K562 (cell line): ENCODE data around the gene DHDDS. TPM values are rescaled to one million over a fixed set of nuclear protein-coding genes. Genes with fewer than 3 reads are reported as not detected.

Source experiments
- ARID1B ChIP-seq: fragments of 450-650 bp; IDR thresholded peaks from 2 replicates; pipeline ENCODE4 v1.6.1; 2016; ENCODE audit warnings: antibody characterized with exemption, mild to moderate bottlenecking, inconsistent platforms
- ATF7 ChIP-seq: fragments of 450-650 bp; IDR thresholded peaks from 2 replicates; pipeline ENCODE4 v1.7.1; 2014; ENCODE audit warnings: mild to moderate bottlenecking, moderate library complexity
- CC2D1A ChIP-seq: fragments of 450-650 bp; IDR thresholded peaks from 2 replicates; pipeline ENCODE4 v1.6.1; 2017; ENCODE audit warnings: mild to moderate bottlenecking
- GABPB1 ChIP-seq: sonication (generic); formaldehyde crosslinking; IDR thresholded peaks from 2 replicates; pipeline ENCODE4 v1.8.0; 2022; ENCODE audit warnings: mild to moderate bottlenecking, missing genetic modification reagents
- HOXB6 ChIP-seq: fragments of 250-450 bp; sonication (Bioruptor Pico); IDR thresholded peaks from 2 replicates; pipeline ENCODE4 v1.5.1; 2022; ENCODE audit warnings: mild to moderate bottlenecking, borderline replicate concordance
- KAT2B ChIP-seq: IDR thresholded peaks from one replicate; pipeline ENCODE4 v1.6.1; 2012; ENCODE audit warnings: low read depth, mild to moderate bottlenecking, control low read depth, inconsistent platforms, low read length, moderate library complexity
- KHSRP ChIP-seq: fragments of 450-650 bp; IDR thresholded peaks from 2 replicates; pipeline ENCODE4 v1.6.1; 2017
- MAFF ChIP-seq: IDR thresholded peaks from 2 replicates; pipeline ENCODE4 v1.6.1; 2012; ENCODE audit warnings: low read length, improper control_type of control experiment
- MEIS2 ChIP-seq: fragments of 450-650 bp; IDR thresholded peaks from 2 replicates; pipeline ENCODE4 v1.6.1; 2014; ENCODE audit warnings: mild to moderate bottlenecking; ENCODE audit not compliant: partially characterized antibody
- MTA3 ChIP-seq: fragments of 450-650 bp; formaldehyde crosslinking; IDR thresholded peaks from 2 replicates; pipeline ENCODE4 v1.6.1; 2017; ENCODE audit warnings: mild to moderate bottlenecking, borderline replicate concordance
- MXI1 ChIP-seq: IDR thresholded peaks from 2 replicates; pipeline ENCODE4 v1.6.1; 2011; ENCODE audit warnings: low read depth, mild to moderate bottlenecking, improper control_type of control experiment, low read length
- NFATC3 ChIP-seq: fragments of 450-650 bp; IDR thresholded peaks from 2 replicates; pipeline ENCODE4 v1.6.1; 2017; ENCODE audit warnings: mild to moderate bottlenecking
- NR2C2 ChIP-seq, 2 experiments: fragments of 200-800 bp in 1 of 2; sonication (Bioruptor generic) in 1 of 2; sonication (generic) in 1 of 2; formaldehyde crosslinking in 1 of 2; IDR thresholded peaks; 2 replicates each; pipeline versions ENCODE4 v1.6.1 to v1.8.0; 2016 to 2022; ENCODE audit warnings: mild to moderate bottlenecking in 1 of 2, missing compliant biosample characterization in 1 of 2, missing genetic modification characterization in 1 of 2, missing genetic modification reagents in 1 of 2
- RB1 ChIP-seq: fragments of 450-650 bp; IDR thresholded peaks from 2 replicates; pipeline ENCODE4 v1.6.1; 2017; ENCODE audit warnings: low read depth, mild to moderate bottlenecking
- SIRT6 ChIP-seq: IDR thresholded peaks from one replicate; pipeline ENCODE4 v1.6.1; 2012; ENCODE audit warnings: low read depth, mild to moderate bottlenecking, control low read depth, inconsistent platforms, low read length, moderate library complexity
- STAG1 ChIP-seq: sonication (generic); formaldehyde crosslinking; IDR thresholded peaks from 2 replicates; pipeline ENCODE4 v1.5.0; 2020; ENCODE audit warnings: missing genetic modification reagents, borderline replicate concordance
- STAT5B ChIP-seq: fragments of 250-450 bp; sonication (Bioruptor Pico); IDR thresholded peaks from 2 replicates; pipeline ENCODE4 v1.8.0; 2021; ENCODE audit warnings: mild to moderate bottlenecking, inconsistent platforms
- TCF3 ChIP-seq: sonication (generic); formaldehyde crosslinking; IDR thresholded peaks from 2 replicates; pipeline ENCODE4 v1.4.0; 2020; ENCODE audit warnings: mild to moderate bottlenecking, missing genetic modification reagents
- ZNF354B ChIP-seq: fragments of 250-450 bp; sonication (Bioruptor Pico); IDR thresholded peaks from 2 replicates; pipeline ENCODE4 v1.4.0; 2020
- polyA plus RNA-seq, 8 experiments: library from polyadenylated mRNA; depleted of rRNA in 4 of 8; stranded (reverse) in 5 of 8; unstranded in 3 of 8; fragments of >200 nt; fragmentation: Nextera tagmentation in 2 of 8; fragmentation: Illumina TruSeq in 1 of 8; extraction: Ambion mirVana in 2 of 8; extraction: Trizol in 1 of 8; gene quantifications; 2 replicates each; pipeline versions ENCODE4 v1.2.1 to v1.2.3, GENCODE V29; 2011 to 2014; ENCODE audit warnings: inconsistent platforms in 1 of 8, missing spikeins in 1 of 8
- total RNA-seq, 7 experiments: library from RNA; depleted of rRNA in 6 of 7; stranded (reverse); fragments of >200 nt in 6 of 7; fragmentation: Illumina TruSeq in 2 of 7; extraction: Trizol in 2 of 7; gene quantifications; 2 replicates each; pipeline versions ENCODE4 v1.2.1 to v1.2.3, GENCODE V29; 2011 to 2021; ENCODE audit warnings: low replicate concordance in 1 of 7
- TF ChIP-seq, protein P1 (sequence below): fragments of 250-450 bp; sonication (Bioruptor Pico); IDR thresholded peaks from 2 replicates; pipeline ENCODE4 v1.4.0; 2020; ENCODE audit warnings: borderline replicate concordance
- TF ChIP-seq, protein P2 (sequence below): fragments of 250-450 bp; sonication (Bioruptor Pico); IDR thresholded peaks from 2 replicates; pipeline ENCODE4 v1.9.0; 2021; ENCODE audit warnings: mild to moderate bottlenecking, inconsistent platforms
- TF ChIP-seq, protein P3 (sequence below): fragments of 250-450 bp; sonication (Bioruptor Pico); IDR thresholded peaks from 2 replicates; pipeline ENCODE4 v1.8.0; 2022; ENCODE audit warnings: moderate library complexity, mild to moderate bottlenecking, inconsistent platforms
- TF ChIP-seq, protein P4 (sequence below): sonication (generic); formaldehyde crosslinking; IDR thresholded peaks from 2 replicates; pipeline ENCODE4 v1.5.0; 2020; ENCODE audit warnings: missing genetic modification reagents

DHDDS gene
- total and polyA plus RNA-seq, 9 of the 15 experiments (the other 6 are each of a cell fraction or from before 2014, with no cell fraction given) = 33.3 to 55.0 (median 44.3) TPM

DNA sequence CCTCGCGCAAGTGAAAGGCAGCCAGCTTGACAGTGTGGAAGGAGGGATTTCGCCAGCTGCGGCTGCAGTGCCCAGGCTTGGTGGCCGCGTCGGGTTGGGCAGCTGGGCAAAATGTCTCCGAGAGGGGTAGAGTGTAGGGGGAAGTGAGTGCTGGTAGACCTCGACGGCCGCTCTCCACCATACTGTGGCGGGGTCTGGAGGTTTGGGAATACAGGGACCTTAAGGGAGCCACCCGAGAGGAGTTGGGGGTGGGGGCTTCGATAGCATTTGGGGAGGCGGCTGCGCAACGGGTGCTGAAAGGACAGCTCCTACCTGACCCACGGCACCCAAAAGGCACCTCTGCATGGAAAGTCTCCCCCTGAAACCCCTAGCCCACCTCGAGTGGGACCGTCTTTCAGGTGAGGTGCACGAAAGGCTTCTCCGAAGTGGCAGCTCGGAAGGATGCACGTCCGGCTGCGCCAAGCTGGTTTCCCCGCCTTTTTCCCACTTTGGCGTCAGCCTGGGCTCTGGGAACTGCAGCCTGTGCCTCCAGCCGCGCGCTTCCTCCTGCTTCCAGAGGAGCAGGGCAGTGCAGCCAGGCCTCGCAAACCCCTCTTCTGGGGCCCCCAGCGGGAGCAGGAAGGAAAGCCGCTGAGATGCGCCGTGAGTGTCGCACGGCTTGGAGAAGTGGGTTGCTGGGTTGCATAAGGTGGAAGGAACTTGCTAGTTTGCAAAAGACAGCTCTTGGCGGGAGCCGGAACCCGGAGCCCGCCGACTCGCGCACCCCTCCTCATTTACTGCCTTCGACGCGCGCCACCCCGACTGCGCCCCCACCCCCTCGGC lies 39.6 kb downstream of the DHDDS start (continued):
- TF ChIP-seq, protein P1, sequence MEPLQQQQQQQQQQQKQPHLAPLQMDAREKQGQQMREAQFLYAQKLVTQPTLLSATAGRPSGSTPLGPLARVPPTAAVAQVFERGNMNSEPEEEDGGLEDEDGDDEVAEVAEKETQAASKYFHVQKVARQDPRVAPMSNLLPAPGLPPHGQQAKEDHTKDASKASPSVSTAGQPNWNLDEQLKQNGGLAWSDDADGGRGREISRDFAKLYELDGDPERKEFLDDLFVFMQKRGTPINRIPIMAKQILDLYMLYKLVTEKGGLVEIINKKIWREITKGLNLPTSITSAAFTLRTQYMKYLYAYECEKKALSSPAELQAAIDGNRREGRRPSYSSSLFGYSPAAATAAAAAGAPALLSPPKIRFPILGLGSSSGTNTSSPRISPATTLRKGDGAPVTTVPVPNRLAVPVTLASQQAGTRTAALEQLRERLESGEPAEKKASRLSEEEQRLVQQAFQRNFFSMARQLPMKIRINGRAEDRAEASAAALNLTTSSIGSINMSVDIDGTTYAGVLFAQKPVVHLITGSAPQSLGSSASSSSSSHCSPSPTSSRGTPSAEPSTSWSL (CRISPR knock-in tag) = no peak
- no peak for TF ChIP-seq STAT5B (CRISPR knock-in tag)
- TF ChIP-seq TCF3 (CRISPR knock-in tag) = peak; percentile 16; the same call in 1 of the 2 replicates
- TF ChIP-seq HOXB6 (CRISPR knock-in tag) = no peak
- peak; percentile 29; the same call in 1 of the 2 replicates for TF ChIP-seq CC2D1A
- TF ChIP-seq MTA3 = no peak
- TF ChIP-seq NR2C2 (CRISPR knock-in tag; IDR thresholded peaks at IDR 0.05) = 0 out of 2 replicates have a peak, but pooled peaks have one; percentile 31
- no peak for TF ChIP-seq NR2C2 (tag; IDR thresholded peaks at IDR 0.05)
- no peak for TF ChIP-seq ATF7
- no peak for TF ChIP-seq MAFF
- TF ChIP-seq, protein P2, sequence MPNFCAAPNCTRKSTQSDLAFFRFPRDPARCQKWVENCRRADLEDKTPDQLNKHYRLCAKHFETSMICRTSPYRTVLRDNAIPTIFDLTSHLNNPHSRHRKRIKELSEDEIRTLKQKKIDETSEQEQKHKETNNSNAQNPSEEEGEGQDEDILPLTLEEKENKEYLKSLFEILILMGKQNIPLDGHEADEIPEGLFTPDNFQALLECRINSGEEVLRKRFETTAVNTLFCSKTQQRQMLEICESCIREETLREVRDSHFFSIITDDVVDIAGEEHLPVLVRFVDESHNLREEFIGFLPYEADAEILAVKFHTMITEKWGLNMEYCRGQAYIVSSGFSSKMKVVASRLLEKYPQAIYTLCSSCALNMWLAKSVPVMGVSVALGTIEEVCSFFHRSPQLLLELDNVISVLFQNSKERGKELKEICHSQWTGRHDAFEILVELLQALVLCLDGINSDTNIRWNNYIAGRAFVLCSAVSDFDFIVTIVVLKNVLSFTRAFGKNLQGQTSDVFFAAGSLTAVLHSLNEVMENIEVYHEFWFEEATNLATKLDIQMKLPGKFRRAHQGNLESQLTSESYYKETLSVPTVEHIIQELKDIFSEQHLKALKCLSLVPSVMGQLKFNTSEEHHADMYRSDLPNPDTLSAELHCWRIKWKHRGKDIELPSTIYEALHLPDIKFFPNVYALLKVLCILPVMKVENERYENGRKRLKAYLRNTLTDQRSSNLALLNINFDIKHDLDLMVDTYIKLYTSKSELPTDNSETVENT (CRISPR knock-in tag) = no peak
- no peak; the same call in 1 of the 2 replicates for TF ChIP-seq MXI1
- TF ChIP-seq, protein P3, sequence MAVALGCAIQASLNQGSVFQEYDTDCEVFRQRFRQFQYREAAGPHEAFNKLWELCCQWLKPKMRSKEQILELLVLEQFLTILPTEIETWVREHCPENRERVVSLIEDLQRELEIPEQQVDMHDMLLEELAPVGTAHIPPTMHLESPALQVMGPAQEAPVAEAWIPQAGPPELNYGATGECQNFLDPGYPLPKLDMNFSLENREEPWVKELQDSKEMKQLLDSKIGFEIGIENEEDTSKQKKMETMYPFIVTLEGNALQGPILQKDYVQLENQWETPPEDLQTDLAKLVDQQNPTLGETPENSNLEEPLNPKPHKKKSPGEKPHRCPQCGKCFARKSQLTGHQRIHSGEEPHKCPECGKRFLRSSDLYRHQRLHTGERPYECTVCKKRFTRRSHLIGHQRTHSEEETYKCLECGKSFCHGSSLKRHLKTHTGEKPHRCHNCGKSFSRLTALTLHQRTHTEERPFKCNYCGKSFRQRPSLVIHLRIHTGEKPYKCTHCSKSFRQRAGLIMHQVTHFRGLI = no peak
- TF ChIP-seq RB1 = peak; percentile 55; the same call in 1 of the 2 replicates
- TF ChIP-seq, protein P4, sequence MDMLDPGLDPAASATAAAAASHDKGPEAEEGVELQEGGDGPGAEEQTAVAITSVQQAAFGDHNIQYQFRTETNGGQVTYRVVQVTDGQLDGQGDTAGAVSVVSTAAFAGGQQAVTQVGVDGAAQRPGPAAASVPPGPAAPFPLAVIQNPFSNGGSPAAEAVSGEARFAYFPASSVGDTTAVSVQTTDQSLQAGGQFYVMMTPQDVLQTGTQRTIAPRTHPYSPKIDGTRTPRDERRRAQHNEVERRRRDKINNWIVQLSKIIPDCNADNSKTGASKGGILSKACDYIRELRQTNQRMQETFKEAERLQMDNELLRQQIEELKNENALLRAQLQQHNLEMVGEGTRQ (CRISPR knock-in tag) = no peak
- TF ChIP-seq GABPB1 (CRISPR knock-in tag) = peak; percentile 65
- no peak for TF ChIP-seq KHSRP
- no peak for TF ChIP-seq ZNF354B (CRISPR knock-in tag)
- no peak for TF ChIP-seq SIRT6
- TF ChIP-seq KAT2B = no peak
- TF ChIP-seq NFATC3 = no peak
- TF ChIP-seq ARID1B = peak; percentile 42; the same call in 1 of the 2 replicates
- TF ChIP-seq MEIS2 = no peak
- TF ChIP-seq STAG1 (CRISPR knock-in tag) = no peak; the same call in 1 of the 2 replicates
